ENCODE results near the gene CLINT1.

DNA sequence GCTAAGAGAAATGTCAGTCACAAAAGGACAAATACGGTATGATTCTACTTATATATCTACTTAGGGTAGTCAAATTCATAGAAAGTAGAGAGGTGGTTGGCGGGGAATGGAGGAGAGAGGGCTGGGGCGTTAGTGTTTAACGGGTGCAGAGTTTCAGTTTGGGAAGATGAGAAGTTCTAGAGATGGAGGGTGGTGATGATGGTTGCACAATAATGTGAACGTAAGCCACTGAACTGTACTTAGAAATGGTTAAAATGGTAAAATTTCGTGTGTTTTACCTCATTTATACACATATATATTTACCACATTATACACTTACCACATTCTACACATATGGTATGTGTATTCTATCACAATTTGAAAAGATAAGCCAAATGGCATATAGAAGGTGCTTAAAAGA lies 79.7 kb downstream of the CLINT1 start:
- TF ChIP-seq POLR2A (IDR thresholded peaks at IDR 0.05): no peak
- TF ChIP-seq, protein P1, sequence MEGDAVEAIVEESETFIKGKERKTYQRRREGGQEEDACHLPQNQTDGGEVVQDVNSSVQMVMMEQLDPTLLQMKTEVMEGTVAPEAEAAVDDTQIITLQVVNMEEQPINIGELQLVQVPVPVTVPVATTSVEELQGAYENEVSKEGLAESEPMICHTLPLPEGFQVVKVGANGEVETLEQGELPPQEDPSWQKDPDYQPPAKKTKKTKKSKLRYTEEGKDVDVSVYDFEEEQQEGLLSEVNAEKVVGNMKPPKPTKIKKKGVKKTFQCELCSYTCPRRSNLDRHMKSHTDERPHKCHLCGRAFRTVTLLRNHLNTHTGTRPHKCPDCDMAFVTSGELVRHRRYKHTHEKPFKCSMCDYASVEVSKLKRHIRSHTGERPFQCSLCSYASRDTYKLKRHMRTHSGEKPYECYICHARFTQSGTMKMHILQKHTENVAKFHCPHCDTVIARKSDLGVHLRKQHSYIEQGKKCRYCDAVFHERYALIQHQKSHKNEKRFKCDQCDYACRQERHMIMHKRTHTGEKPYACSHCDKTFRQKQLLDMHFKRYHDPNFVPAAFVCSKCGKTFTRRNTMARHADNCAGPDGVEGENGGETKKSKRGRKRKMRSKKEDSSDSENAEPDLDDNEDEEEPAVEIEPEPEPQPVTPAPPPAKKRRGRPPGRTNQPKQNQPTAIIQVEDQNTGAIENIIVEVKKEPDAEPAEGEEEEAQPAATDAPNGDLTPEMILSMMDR (IDR thresholded peaks at IDR 0.05): no peak

All from upper lobe of left lung (tissue), 4 donors.